H9 (cell line): ENCODE measurements around the gene CD3G. TPM values are rescaled to one million over a fixed set of nuclear protein-coding genes. Genes with fewer than 3 reads are reported as not detected.

Source experiments
- DNase-seq: peaks from one replicate; pipeline ENCODE4 v3.0.0-alpha.2; 2017
- H2AFZ ChIP-seq: one replicate; pipeline ENCODE4 v1.6.1; 2013; ENCODE audit warnings: mild to moderate bottlenecking, low read length, control low read depth, moderate library complexity
- H2AK5ac ChIP-seq: 2 replicates; pipeline ENCODE4 v1.6.1; 2013; ENCODE audit warnings: low read length, control low read depth, mixed read lengths; ENCODE audit not compliant: insufficient read length
- H2BK120ac ChIP-seq: one replicate; pipeline ENCODE4 v1.6.1; 2013; ENCODE audit warnings: low read depth, mild to moderate bottlenecking, low read length, control low read depth, inconsistent platforms; ENCODE audit not compliant: poor library complexity, severe bottlenecking
- H2BK12ac ChIP-seq: 2 replicates; pipeline ENCODE4 v1.6.1; 2013; ENCODE audit warnings: low read length, control low read depth, mixed read lengths, low read depth; ENCODE audit not compliant: insufficient read length
- H2BK15ac ChIP-seq: 2 replicates; pipeline ENCODE4 v1.6.1; 2013; ENCODE audit warnings: low read depth, low read length, control low read depth
- H2BK20ac ChIP-seq: one replicate; pipeline ENCODE4 v1.6.1; 2013; ENCODE audit warnings: low read depth, mild to moderate bottlenecking, low read length, control low read depth, inconsistent platforms; ENCODE audit not compliant: poor library complexity, severe bottlenecking
- H2BK5ac ChIP-seq: 2 replicates; pipeline ENCODE4 v1.6.1; 2013; ENCODE audit warnings: low read length, control low read depth, mixed read lengths; ENCODE audit not compliant: insufficient read length
- H3K14ac ChIP-seq: 2 replicates; pipeline ENCODE4 v1.6.1; 2013; ENCODE audit warnings: low read length, control low read depth; ENCODE audit not compliant: insufficient read depth
- H3K18ac ChIP-seq: 2 replicates; pipeline ENCODE4 v1.6.1; 2013; ENCODE audit warnings: low read depth, mild to moderate bottlenecking, mixed read lengths, low read length, control low read depth; ENCODE audit not compliant: insufficient read length
- H3K23ac ChIP-seq: 2 replicates; pipeline ENCODE4 v1.6.1; 2013; ENCODE audit warnings: low read length, control low read depth, mixed read lengths, low read depth; ENCODE audit not compliant: insufficient read length
- H3K23me2 ChIP-seq: 2 replicates; pipeline ENCODE4 v1.6.1; 2013; ENCODE audit warnings: low read depth, mild to moderate bottlenecking, mixed read lengths, low read length, control low read depth; ENCODE audit not compliant: insufficient read length, poor library complexity, severe bottlenecking
- H3K27ac ChIP-seq: 2 replicates; pipeline ENCODE4 v1.5.1; 2013; ENCODE audit warnings: low read length, control low read depth, mixed read lengths, low read depth; ENCODE audit not compliant: insufficient read length
- H3K27me3 ChIP-seq: 2 replicates; pipeline ENCODE4 v1.6.1; 2013; ENCODE audit warnings: low read length, control low read depth, inconsistent platforms; ENCODE audit not compliant: insufficient read depth
- H3K4ac ChIP-seq: 2 replicates; pipeline ENCODE4 v1.6.1; 2013; ENCODE audit warnings: low read depth, mild to moderate bottlenecking, control low read depth, inconsistent platforms, low read length, moderate library complexity
- H3K4me1 ChIP-seq: 2 replicates; pipeline ENCODE4 v1.6.1; 2013; ENCODE audit warnings: low read length, control low read depth, inconsistent platforms; ENCODE audit not compliant: insufficient read depth
- H3K4me2 ChIP-seq: 2 replicates; pipeline ENCODE4 v1.6.1; 2013; ENCODE audit warnings: low read length, control low read depth, mixed read lengths; ENCODE audit not compliant: insufficient read length, insufficient read depth
- H3K56ac ChIP-seq: 2 replicates; pipeline ENCODE4 v1.6.1; 2013; ENCODE audit warnings: low read depth, mild to moderate bottlenecking, mixed read lengths, low read length, control low read depth; ENCODE audit not compliant: insufficient read length
- H3K79me1 ChIP-seq: 2 replicates; pipeline ENCODE4 v1.6.1; 2013; ENCODE audit warnings: low read depth, mild to moderate bottlenecking, moderate library complexity, low read length, control low read depth, inconsistent platforms; ENCODE audit not compliant: insufficient read depth, poor library complexity, severe bottlenecking
- H3K79me2 ChIP-seq: 2 replicates; pipeline ENCODE4 v1.6.1; 2013; ENCODE audit warnings: low read length, control low read depth, inconsistent platforms; ENCODE audit not compliant: insufficient read depth
- H3K9ac ChIP-seq: 2 replicates; pipeline ENCODE4 v1.6.1; 2013; ENCODE audit warnings: low read length, control low read depth, mixed read lengths; ENCODE audit not compliant: insufficient read length; ENCODE audit errors: extremely low read depth
- H3K9me3 ChIP-seq: one replicate; pipeline ENCODE4 v1.6.1; 2013; ENCODE audit warnings: low read depth, low read length, inconsistent platforms; ENCODE audit not compliant: control insufficient read depth
- H3T11ph ChIP-seq: one replicate; pipeline ENCODE4 v1.6.1; 2013; ENCODE audit warnings: mild to moderate bottlenecking, low read length, control low read depth, inconsistent platforms
- H4K20me1 ChIP-seq: one replicate; pipeline ENCODE4 v1.6.1; 2013; ENCODE audit not compliant: control insufficient read depth, insufficient read length, insufficient read depth
- H4K5ac ChIP-seq: 2 replicates; pipeline ENCODE4 v1.6.1; 2013; ENCODE audit warnings: low read depth, mild to moderate bottlenecking, mixed read lengths, low read length, control low read depth; ENCODE audit not compliant: insufficient read length
- H4K8ac ChIP-seq: replicated peaks from 2 replicates; pipeline ENCODE4 v1.6.1; 2013; ENCODE audit warnings: low read length, control low read depth, mixed read lengths, low read depth; ENCODE audit not compliant: insufficient read length
- H4K91ac ChIP-seq: 2 replicates; pipeline ENCODE4 v1.6.1; 2013; ENCODE audit warnings: low read depth, mild to moderate bottlenecking, moderate library complexity, mixed read lengths, low read length, control low read depth; ENCODE audit not compliant: insufficient read length
- H3K27ac Mint-ChIP-seq, 3 experiments: 2 replicates in 2 of 3; 3 replicates in 1 of 3; pipeline ENCODE4 v1.8.0; 2020 to 2021; ENCODE audit warnings: mixed read lengths in 3 of 3, mild to moderate bottlenecking in 1 of 3, moderate library complexity in 1 of 3
- H3K27me3 Mint-ChIP-seq: 2 replicates; pipeline ENCODE4 v1.8.0; 2021; ENCODE audit warnings: low read depth, mild to moderate bottlenecking, moderate library complexity, mixed read lengths
- H3K36me3 Mint-ChIP-seq, 3 experiments: 2 replicates in 2 of 3; 3 replicates in 1 of 3; pipeline ENCODE4 v1.8.0; 2020 to 2021; ENCODE audit warnings: low read depth in 3 of 3, mixed read lengths in 3 of 3; ENCODE audit not compliant: insufficient read depth in 1 of 3
- H3K4me1 Mint-ChIP-seq, 2 experiments: 2 replicates each; pipeline ENCODE4 v1.8.0; 2020; ENCODE audit warnings: mixed read lengths in 2 of 2
- H3K4me3 Mint-ChIP-seq, 2 experiments: 2 replicates in 1 of 2; 3 replicates in 1 of 2; pipeline ENCODE4 v1.8.0; 2020 to 2021; ENCODE audit warnings: mild to moderate bottlenecking in 2 of 2, mixed read lengths in 2 of 2, moderate library complexity in 1 of 2
- H3K9me3 Mint-ChIP-seq, 2 experiments: 2 replicates in 1 of 2; 3 replicates in 1 of 2; pipeline ENCODE4 v1.8.0; 2020; ENCODE audit warnings: mild to moderate bottlenecking in 2 of 2, mixed read lengths in 2 of 2, moderate library complexity in 1 of 2
- CTCF ChIP-seq: fragments of 200-600 bp; sonication (generic); conservative IDR thresholded peaks from 3 replicates; pipeline ENCODE4 v1.8.0; 2021; ENCODE audit warnings: antibody characterized with exemption, mild to moderate bottlenecking
- WGBS: extraction: QIAGEN DNeasy Blood & Tissue Kit; methylation state at CpG from one replicate; pipeline ENCODE4 v1.1.7; 2013; ENCODE audit warnings: missing lambda C conversion rate, low lambda C conversion rate, mixed read lengths; ENCODE audit not compliant: insufficient read length; ENCODE audit errors: extremely low coverage; 5-methylcytosine and 5-hydroxymethylcytosine counted together
- total RNA-seq: library from RNA; stranded (reverse); gene quantifications from 2 replicates; pipeline ENCODE4 v1.2.1, GENCODE V29; 2021

The CD3G gene
- total RNA-seq, 1 experiment from 2014 or later, result not detected

- Histone ChIP-seq H4K5ac (no peak within 1 kb of the TSS), H3K4me1 (peaks cover 3% of the 10 kb centered on the region; the same call in 1 of the 2 replicates), H2AK5ac (no peak within 1 kb of the TSS), H3K79me1 (no peaks in the 10 kb centered on the region), H3K9me3 (no peaks in the 10 kb centered on the region), H2BK12ac (no peak within 1 kb of the TSS), H3K9ac (peak within 1 kb of the TSS; percentile 87), H3K23ac (no peak within 1 kb of the TSS), H3K4me2 (peak within 1 kb of the TSS; percentile 93), H3T11ph (no peak within 1 kb of the TSS), H4K20me1 (no peaks in the 10 kb centered on the region), H3K4ac (no peak within 1 kb of the TSS), H4K8ac (no peak within 1 kb of the TSS), H2BK120ac (no peak within 1 kb of the TSS), H3K23me2 (peaks cover 3% of the 10 kb centered on the region), H2BK5ac (no peak within 1 kb of the TSS), H3K27ac (no peak within 1 kb of the TSS), H3K18ac (no peak within 1 kb of the TSS), H2AFZ (no peak within 1 kb of the TSS), H3K79me2 (peaks cover 5% of the 10 kb centered on the region; the same call in 1 of the 2 replicates), H4K91ac (no peak within 1 kb of the TSS), H3K14ac (no peak within 1 kb of the TSS; the same call in 1 of the 2 replicates), H3K27me3 (no peaks in the 10 kb centered on the region), H2BK15ac (no peak within 1 kb of the TSS), H2BK20ac (no peak within 1 kb of the TSS), H3K56ac (no peak within 1 kb of the TSS)
- Mint-ChIP-seq H3K27me3 (peaks cover 25% of the 10 kb centered on the region), H3K4me3 (peak within 1 kb of the TSS; percentile 92 to 96), H3K9me3 (peaks cover 0 to 4% of the 10 kb centered on the region in 2 experiments; a peak in 1 of 5 replicates), H3K4me1 (peaks cover 0 to 9% of the 10 kb centered on the region in 2 experiments), H3K27ac (peak within 1 kb of the TSS; percentile 60 to 96 (median 81)), H3K36me3 (0 out of 7 replicates have a peak, but pooled peaks cover 0 to 2% (median 0%) of the 10 kb centered on the region in 3 experiments)
- WGBS, result no CpG with 5 or more reads among the region's 33 CpGs
- DNase-seq, result peak; percentile 96
- no peak for TF ChIP-seq CTCF
These were observed 15.3 kb downstream of the CD3G start, which contains the start of gene UBE4A for GRCh38 chr11:118359295-118359958. Gene UBE4A, plus strand, starts transcription at chr11:118359600. Its CDS starts 5,481 bp downstream, at chr11:118365081.
